KG1 (cell line): Measurements from ENCODE around the gene SEMA4F.

ENCODE experiments used
- DNase-seq: peaks from one replicate; lab custom pipeline; 2025; lab: John Stamatoyannopoulos, UW

SEMA4F gene

GRCh38 chr2:74706741-74707140, 52.7 kb downstream of the SEMA4F start:
- DNase-seq, result no peak

DNA sequence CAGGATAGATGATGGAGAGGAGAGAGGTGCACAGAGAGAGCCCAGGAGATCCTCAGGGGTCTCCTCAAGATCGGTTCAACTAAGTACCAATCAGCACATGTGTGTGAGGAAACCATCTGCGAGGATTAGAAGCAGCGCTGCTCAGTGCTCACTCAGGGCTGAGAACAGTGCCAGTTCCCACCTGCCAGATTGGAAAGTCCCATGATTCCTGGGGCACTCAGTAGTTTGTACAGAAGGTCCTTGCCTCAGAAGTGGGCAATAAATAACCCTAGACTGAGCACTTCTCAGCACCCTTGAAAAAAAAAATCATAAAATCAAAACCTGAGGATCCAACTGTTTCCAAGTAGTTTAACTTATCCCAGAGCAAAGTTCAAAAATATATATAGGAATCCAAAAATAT, 53.8 kb downstream of the SEMA4F start:
- DNase-seq, result no peak

DNA sequence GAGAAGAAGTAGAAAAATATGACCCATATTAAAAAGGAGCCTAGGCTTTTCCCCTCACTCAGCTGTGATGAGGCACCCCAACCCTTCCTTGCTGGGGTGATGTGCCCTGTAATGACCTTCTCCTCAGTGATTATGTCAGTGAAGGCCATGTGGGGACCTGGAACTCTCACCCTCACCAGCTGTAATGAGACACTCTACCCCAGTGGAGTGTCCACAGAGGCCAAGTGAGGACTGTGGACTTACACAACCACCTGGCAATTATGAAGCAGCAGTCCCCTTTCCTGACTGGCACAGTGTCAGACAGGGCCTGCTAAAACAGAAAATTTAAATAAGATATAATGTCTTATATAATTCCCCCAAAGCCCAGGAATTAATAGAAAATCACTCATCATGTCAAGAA, 54.2 kb downstream of the SEMA4F start:
- no peak for DNase-seq

- no peak for DNase-seq
Observed at GRCh38 chr2:74708883-74709282, 54.8 kb downstream of the SEMA4F start.

- no peak for DNase-seq
Observed at GRCh38 chr2:74712223-74713053, 58.4 kb downstream of the SEMA4F start.

GRCh38 chr2:74714691-74715080, 60.6 kb downstream of the SEMA4F start:
- no peak for DNase-seq

GRCh38 chr2:74715081-74715791, 61.2 kb downstream of the SEMA4F start:
- DNase-seq, result peak; percentile 62

DNA sequence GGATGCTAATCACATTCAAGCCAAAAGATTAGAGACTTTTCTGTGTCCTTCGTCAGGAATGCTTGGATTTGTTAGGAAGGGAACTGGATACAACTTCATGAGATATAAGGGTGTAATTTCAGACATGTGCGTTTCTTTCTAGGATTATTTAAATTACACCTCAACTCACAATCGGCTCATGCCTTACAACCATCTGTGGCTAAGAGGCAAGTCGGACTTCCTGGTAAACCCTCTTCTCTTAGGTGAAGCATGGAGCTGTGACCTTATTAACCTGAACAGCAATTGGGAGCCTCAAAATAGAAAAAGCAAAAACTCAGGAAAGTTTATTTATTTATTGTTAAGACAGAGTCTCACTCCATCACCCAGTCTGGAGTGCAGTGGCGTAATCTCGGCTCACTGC, 61.8 kb downstream of the SEMA4F start:
- DNase-seq, result no peak

GRCh38 chr2:74719066-74719465, 65.0 kb downstream of the SEMA4F start:
- DNase-seq, result no peak

DNA sequence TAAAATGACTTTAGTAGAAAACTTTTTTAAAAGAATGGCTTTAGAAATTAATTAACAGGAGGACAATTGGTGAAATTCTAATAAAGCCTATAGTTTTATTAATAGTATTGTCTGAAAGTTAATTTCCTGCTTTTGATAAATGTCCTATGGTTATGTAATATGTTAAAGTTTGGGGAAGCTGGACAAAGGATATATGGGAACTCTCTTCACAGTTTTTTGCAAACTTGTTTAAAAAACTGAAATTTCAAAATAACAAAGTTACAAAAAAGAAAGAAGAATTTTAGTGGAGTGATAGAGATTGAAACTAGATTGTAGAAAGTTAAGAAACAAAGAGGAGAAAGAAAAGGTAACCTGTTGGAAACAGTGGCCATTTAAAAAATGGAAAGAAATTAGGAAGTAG, 67.3 kb downstream of the SEMA4F start:
- DNase-seq, result no peak

- no peak for DNase-seq
Observed at GRCh38 chr2:74724496-74724895, 70.4 kb downstream of the SEMA4F start.

DNA sequence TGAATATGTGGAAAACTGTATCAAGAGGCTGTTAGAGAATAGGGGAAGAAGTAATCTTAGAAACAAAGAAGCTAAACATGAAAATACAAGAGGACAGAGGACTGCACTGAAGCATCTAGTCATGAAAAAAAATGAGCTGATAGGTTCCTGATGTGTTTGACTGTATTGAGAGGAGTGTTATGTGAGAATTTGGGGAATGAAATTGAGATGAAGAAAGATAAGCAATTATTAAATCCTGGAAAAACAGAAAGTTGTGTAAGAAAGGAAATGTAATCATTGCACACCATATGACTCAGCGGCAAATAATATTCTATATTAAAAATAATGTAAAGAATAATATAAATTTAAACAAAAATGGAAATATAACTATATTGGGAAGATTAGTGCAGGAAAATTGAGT, 71.2 kb downstream of the SEMA4F start:
- DNase-seq, result no peak

- no peak for DNase-seq
Observed at GRCh38 chr2:74728842-74729241, 74.8 kb downstream of the SEMA4F start.

GRCh38 chr2:74730530-74730929, 76.5 kb downstream of the SEMA4F start:
- no peak for DNase-seq
